DMS79 (cell line): ENCODE measurements around the gene TMEM91.
"Not testable (repeated sequence)": the region's sequence is repeated elsewhere in the genome, so short reads cannot be mapped to it uniquely, and the experiment has no call there.

Experiments used
- DNase-seq: peaks from one replicate; lab custom pipeline; 2025; lab: John Stamatoyannopoulos, UW

The TMEM91 gene

GRCh38 chr19:41353466-41354342 is 22.6 kb upstream of the TMEM91 start, which contains the start of gene TGFB1:
Gene TGFB1 (minus strand): TSS chr19:41353922. CDS start chr19:41353044, 878 bp downstream.
- DNase-seq = no peak

GRCh38 chr19:41354343-41354953 is 21.9 kb upstream of the TMEM91 start:
- DNase-seq = no peak

GRCh38 chr19:41355035-41355434 is 21.3 kb upstream of the TMEM91 start:
- DNase-seq = no peak

GRCh38 chr19:41355802-41356201 is 20.5 kb upstream of the TMEM91 start:
- no peak for DNase-seq

GRCh38 chr19:41356984-41357739 is 19.2 kb upstream of the TMEM91 start:
- DNase-seq = no peak

GRCh38 chr19:41357746-41358145 is 18.6 kb upstream of the TMEM91 start:
- DNase-seq = no peak

GRCh38 chr19:41359741-41360140 is 16.6 kb upstream of the TMEM91 start:
- no peak for DNase-seq

- no peak for DNase-seq
Observed at GRCh38 chr19:41362143-41362847, 14.0 kb upstream of the TMEM91 start.

- no peak for DNase-seq
Observed at GRCh38 chr19:41363371-41363752, 13.0 kb upstream of the TMEM91 start.

GRCh38 chr19:41363753-41364523 is 12.4 kb upstream of the TMEM91 start, which contains the start of gene B9D2:
Gene B9D2 (minus strand): TSS chr19:41364149. CDS start chr19:41363519, 630 bp downstream.
- peak; percentile 96 for DNase-seq

GRCh38 chr19:41364524-41365391 is 11.6 kb upstream of the TMEM91 start:
- no peak for DNase-seq

GRCh38 chr19:41366089-41366488 is 10.2 kb upstream of the TMEM91 start:
- DNase-seq = no peak

- DNase-seq = no peak
Observed at GRCh38 chr19:41367848-41368301, 8.5 kb upstream of the TMEM91 start.

- no peak for DNase-seq
Observed at GRCh38 chr19:41369769-41370168, 6.6 kb upstream of the TMEM91 start.

GRCh38 chr19:41371119-41371518 is 5.2 kb upstream of the TMEM91 start:
- not testable (repeated sequence) for DNase-seq

- DNase-seq = no peak
Observed at GRCh38 chr19:41371541-41371940, 4.8 kb upstream of the TMEM91 start.

GRCh38 chr19:41372501-41372900 is 3.8 kb upstream of the TMEM91 start:
- DNase-seq = no peak

GRCh38 chr19:41373993-41374392 is 2.3 kb upstream of the TMEM91 start:
- DNase-seq = peak; percentile 92

GRCh38 chr19:41376998-41377365 is 649 bp downstream of the TMEM91 start:
- DNase-seq = no peak
